ENCODE data around the gene SIAH3. TPM values are rescaled to one million over a fixed set of nuclear protein-coding genes. Genes with fewer than 3 reads are reported as not detected.

Gene SIAH3
- total and polyA plus RNA-seq, 10 of the 15 experiments (the other 5 are each of a cell fraction or from before 2014, with no cell fraction given), result not detected

- RAD21 ChIA-PET (ENCODE audit: unreplicated experiment), result no interaction called here
Measured at GRCh38 chr13:45870232-45870631, 18.7 kb upstream of the SIAH3 start.

More at GRCh38 chr13:45870232-45870631, 18.7 kb upstream of the SIAH3 start:
- TF ChIP-seq LARP7 (IDR thresholded peaks at IDR 0.05) (no peak), ZNF274 (IDR thresholded peaks at IDR 0.05; ENCODE audit: insufficient read depth, insufficient read length) (no peak), MTA2 (IDR thresholded peaks at IDR 0.05; ENCODE audit: low read depth) (no peak), TARDBP (IDR thresholded peaks at IDR 0.05; ENCODE audit: borderline replicate concordance) (no peak), NFIC (IDR thresholded peaks at IDR 0.05; ENCODE audit: low read depth, low read length) (no peak), HDAC2 (IDR thresholded peaks at IDR 0.05) (no peak), ZBTB11 (CRISPR knock-in tag; IDR thresholded peaks at IDR 0.05) (no peak), MEF2A (IDR thresholded peaks at IDR 0.05; ENCODE audit: insufficient read depth, low read depth, low read length) (no peak), REST (IDR thresholded peaks at IDR 0.05; ENCODE audit: low read depth, low read length) (no peak), MYC (IDR thresholded peaks at IDR 0.05; ENCODE audit: insufficient read depth, insufficient read length, insufficient replicate concordance, low read length, severe bottlenecking) (no peak), POLR2A (IDR thresholded peaks at IDR 0.05; ENCODE audit: low read depth, low read length) (no peak), ATF3 (IDR thresholded peaks at IDR 0.05; ENCODE audit: borderline replicate concordance, extremely low read depth, low read depth, low read length) (no peak), SMARCA5 (IDR thresholded peaks at IDR 0.05) (no peak), RAD51 (IDR thresholded peaks at IDR 0.05) (no peak)
- TF ChIP-seq, protein P1, sequence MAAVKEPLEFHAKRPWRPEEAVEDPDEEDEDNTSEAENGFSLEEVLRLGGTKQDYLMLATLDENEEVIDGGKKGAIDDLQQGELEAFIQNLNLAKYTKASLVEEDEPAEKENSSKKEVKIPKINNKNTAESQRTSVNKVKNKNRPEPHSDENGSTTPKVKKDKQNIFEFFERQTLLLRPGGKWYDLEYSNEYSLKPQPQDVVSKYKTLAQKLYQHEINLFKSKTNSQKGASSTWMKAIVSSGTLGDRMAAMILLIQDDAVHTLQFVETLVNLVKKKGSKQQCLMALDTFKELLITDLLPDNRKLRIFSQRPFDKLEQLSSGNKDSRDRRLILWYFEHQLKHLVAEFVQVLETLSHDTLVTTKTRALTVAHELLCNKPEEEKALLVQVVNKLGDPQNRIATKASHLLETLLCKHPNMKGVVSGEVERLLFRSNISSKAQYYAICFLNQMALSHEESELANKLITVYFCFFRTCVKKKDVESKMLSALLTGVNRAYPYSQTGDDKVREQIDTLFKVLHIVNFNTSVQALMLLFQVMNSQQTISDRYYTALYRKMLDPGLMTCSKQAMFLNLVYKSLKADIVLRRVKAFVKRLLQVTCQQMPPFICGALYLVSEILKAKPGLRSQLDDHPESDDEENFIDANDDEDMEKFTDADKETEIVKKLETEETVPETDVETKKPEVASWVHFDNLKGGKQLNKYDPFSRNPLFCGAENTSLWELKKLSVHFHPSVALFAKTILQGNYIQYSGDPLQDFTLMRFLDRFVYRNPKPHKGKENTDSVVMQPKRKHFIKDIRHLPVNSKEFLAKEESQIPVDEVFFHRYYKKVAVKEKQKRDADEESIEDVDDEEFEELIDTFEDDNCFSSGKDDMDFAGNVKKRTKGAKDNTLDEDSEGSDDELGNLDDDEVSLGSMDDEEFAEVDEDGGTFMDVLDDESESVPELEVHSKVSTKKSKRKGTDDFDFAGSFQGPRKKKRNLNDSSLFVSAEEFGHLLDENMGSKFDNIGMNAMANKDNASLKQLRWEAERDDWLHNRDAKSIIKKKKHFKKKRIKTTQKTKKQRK (IDR thresholded peaks at IDR 0.05; ENCODE audit: low read depth, low read length), result no peak
- 59% methylated on average over 10 of the region's 10 CpGs for WGBS (ENCODE audit: insufficient coverage, insufficient replicate concordance, low lambda C conversion rate, missing lambda C conversion rate)
- Histone ChIP-seq H4K20me1 (ENCODE audit: control insufficient read depth, insufficient read depth) (no peaks in the 10 kb centered on the region), H3K79me2 (ENCODE audit: control insufficient read depth, insufficient read depth, low read length) (no peaks in the 10 kb centered on the region), H3K4me1 (ENCODE audit: control insufficient read depth, insufficient read depth, low read length) (no peaks in the 10 kb centered on the region), H3K27ac (ENCODE audit: control insufficient read depth, insufficient read depth) (no peak overlapping the region), H3K4me2 (ENCODE audit: control insufficient read depth, insufficient read depth) (no peak overlapping the region), H2AFZ (ENCODE audit: control insufficient read depth, low read depth, low read length) (no peak overlapping the region), H3K9ac (ENCODE audit: control insufficient read depth, insufficient read depth, low read length) (no peak overlapping the region), H3K4me3 (no peak overlapping the region), H3K36me3 (ENCODE audit: control insufficient read depth in 2 of 2, insufficient read depth in 2 of 2, low read length in 1 of 2) (no peaks in the 10 kb centered on the region), H3K9me3 (replicated peaks; ENCODE audit: control insufficient read depth, insufficient read depth, low read length) (no peaks in the 10 kb centered on the region; the same call in 2 of the 3 replicates), H3K27me3 (replicated peaks in 1 of 2; ENCODE audit: control insufficient read depth in 2 of 2, insufficient read depth in 2 of 2, low read length in 1 of 2) (peaks cover under 1 to 6% of the 10 kb centered on the region in 2 experiments; a peak in 2 of 4 replicates)
- no TSS peak for BruUV-seq (replicated peaks)
- no peak for DNase-seq (ENCODE audit: low read depth, low spot score)
- FAIRE-seq, result no peak
- ChIA-PET CTCF (no interaction called here), POLR2A (no interaction called here), SMC1A (ENCODE audit: uncharacterized antibody, unreplicated experiment) (no interaction called here)
- in situ Hi-C loops (cut with MboI), result no loop called here
- no peak for ATAC-seq
- intact Hi-C loops (cut with micrococcal nuclease; ENCODE audit: unreplicated experiment), result no loop called here

Measured in GM12878 (cell line).